SK-N-SH (cell line): ENCODE measurements around the gene LINGO4. TPM values are rescaled to one million over a fixed set of nuclear protein-coding genes. Genes with fewer than 3 reads are reported as not detected.

Experiments
- CTCF ChIA-PET: fragments of 300-600, 350-600 bp; formaldehyde crosslinking; extraction: SDS; loops from one replicate; lab custom pipeline; 2021; lab: Yijun Ruan, JAX
- POLR2A ChIA-PET: fragments of 350-600 bp; sonication (Branson Sonifier 250); formaldehyde crosslinking; extraction: SDS; loops from one replicate; lab custom pipeline; 2020; ENCODE audit warnings: antibody characterized with exemption, inconsistent platforms; lab: Yijun Ruan, JAX
- DNase-seq: peaks from one replicate; pipeline ENCODE4 v3.0.0; 2012
- H2AFZ ChIP-seq: fragments of 200-600 bp; sonication (generic); 2 replicates; pipeline ENCODE4 v1.8.1; 2016; ENCODE audit warnings: antibody characterized with exemption, mild to moderate bottlenecking, low read depth
- H3F3A ChIP-seq: fragments of 200-600 bp; sonication (generic); replicated peaks from 2 replicates; pipeline ENCODE3; 2016; ENCODE audit warnings: antibody characterized with exemption, mild to moderate bottlenecking; ENCODE audit not compliant: insufficient read depth
- H3K27ac ChIP-seq, 2 experiments: fragments of 200-500 bp in 1 of 2; fragments of 200-600 bp in 1 of 2; sonication (Bioruptor generic) in 1 of 2; sonication (generic), shearing (Covaris generic) in 1 of 2; 2 replicates each; pipeline versions ENCODE4 v1.5.1 to v1.6.1; 2014 to 2016; ENCODE audit warnings: low read depth in 2 of 2, inconsistent platforms in 1 of 2, low read length in 1 of 2, mild to moderate bottlenecking in 1 of 2, mixed read lengths in 1 of 2
- H3K27me3 ChIP-seq: fragments of 200-600 bp; sonication (generic), shearing (Covaris generic); 2 replicates; pipeline ENCODE4 v1.6.1; 2016; ENCODE audit warnings: mixed run types; ENCODE audit not compliant: insufficient read depth
- H3K36me3 ChIP-seq, 2 experiments: fragments of 200-500 bp in 1 of 2; fragments of 200-600 bp in 1 of 2; sonication (Bioruptor generic) in 1 of 2; sonication (generic) in 1 of 2; replicated peaks in 1 of 2; 2 replicates each; pipeline versions ENCODE3 to v1.5.1; 2014 to 2016; ENCODE audit warnings: low read length in 1 of 2, mild to moderate bottlenecking in 1 of 2; ENCODE audit not compliant: insufficient read depth in 2 of 2, control insufficient read depth in 1 of 2
- H3K4me1 ChIP-seq, 2 experiments: fragments of 200-500 bp in 1 of 2; fragments of 200-600 bp in 1 of 2; sonication (Bioruptor generic) in 1 of 2; sonication (generic), shearing (Covaris generic) in 1 of 2; 2 replicates each; pipeline versions ENCODE4 v1.5.1 to v1.6.1; 2014 to 2016; ENCODE audit warnings: low read depth in 1 of 2, low read length in 1 of 2, mixed run types in 1 of 2; ENCODE audit not compliant: insufficient read depth in 2 of 2, control insufficient read depth in 1 of 2
- H3K4me2 ChIP-seq: fragments of 200-600 bp; sonication (generic), shearing (Covaris generic); 2 replicates; pipeline ENCODE4 v1.6.1; 2017; ENCODE audit warnings: mixed run types
- H3K4me3 ChIP-seq, 2 experiments: fragments of 200-500 bp in 1 of 2; fragments of 200-600 bp in 1 of 2; sonication (Bioruptor generic) in 1 of 2; sonication (generic), shearing (Covaris generic) in 1 of 2; 2 replicates each; pipeline versions ENCODE4 v1.5.1 to v1.8.1; 2014 to 2016; ENCODE audit warnings: low read depth in 2 of 2, inconsistent platforms in 1 of 2, low read length in 1 of 2, mild to moderate bottlenecking in 1 of 2, mixed read lengths in 1 of 2, moderate library complexity in 1 of 2
- H3K79me2 ChIP-seq: fragments of 200-600 bp; sonication (generic); 2 replicates; pipeline ENCODE4 v1.8.1; 2017; ENCODE audit warnings: mild to moderate bottlenecking; ENCODE audit not compliant: insufficient read depth
- H3K9ac ChIP-seq: fragments of 200-600 bp; sonication (generic); 2 replicates; pipeline ENCODE4 v1.6.1; 2017; ENCODE audit warnings: mixed run types
- H3K9me2 ChIP-seq: fragments of 200-600 bp; sonication (generic); 2 replicates; pipeline ENCODE4 v1.6.1; 2017; ENCODE audit warnings: mixed run types
- H3K9me3 ChIP-seq: fragments of 200-600 bp; sonication (generic); 2 replicates; pipeline ENCODE4 v1.6.1; 2017; ENCODE audit warnings: mixed run types, mild to moderate bottlenecking, moderate library complexity
- H4K20me1 ChIP-seq: fragments of 200-600 bp; sonication (generic); 2 replicates; pipeline ENCODE4 v1.6.1; 2017; ENCODE audit warnings: mild to moderate bottlenecking, mixed run types; ENCODE audit not compliant: insufficient read depth
- ELF1 ChIP-seq: IDR thresholded peaks from 2 replicates; pipeline ENCODE4 v1.4.0; 2012
- FOXJ3 ChIP-seq: sonication (generic); formaldehyde crosslinking; IDR thresholded peaks from 2 replicates; pipeline ENCODE4 v1.5.1; 2020; ENCODE audit warnings: mild to moderate bottlenecking, missing genetic modification reagents
- FOXM1 ChIP-seq: IDR thresholded peaks from 2 replicates; pipeline ENCODE4 v1.4.0; 2012; ENCODE audit warnings: low read depth, mild to moderate bottlenecking
- GABPA ChIP-seq: IDR thresholded peaks from 2 replicates; pipeline ENCODE4 v1.4.0; 2012; ENCODE audit warnings: low read depth, mild to moderate bottlenecking
- IRF3 ChIP-seq: fragments of 150-350 bp; IDR thresholded peaks from 2 replicates; pipeline ENCODE4 v1.6.1; 2016; ENCODE audit warnings: mild to moderate bottlenecking, low read depth, low read length
- JUND ChIP-seq: IDR thresholded peaks from 2 replicates; pipeline ENCODE4 v1.4.0; 2012
- MXI1 ChIP-seq: IDR thresholded peaks from 2 replicates; pipeline ENCODE4 v1.6.1; 2012; ENCODE audit warnings: mild to moderate bottlenecking, low read depth, low read length, improper control_type of control experiment
- NRF1 ChIP-seq: IDR thresholded peaks from 2 replicates; pipeline ENCODE4 v1.6.1; 2012; ENCODE audit warnings: low read depth, mild to moderate bottlenecking, low read length
- PBX3 ChIP-seq: IDR thresholded peaks from 2 replicates; pipeline ENCODE4; 2012
- POLR2AphosphoS5 ChIP-seq: IDR thresholded peaks from 2 replicates; pipeline ENCODE4 v1.6.1; 2012; ENCODE audit warnings: low read depth, low read length
- REST ChIP-seq: IDR thresholded peaks from 2 replicates; pipeline ENCODE4 v1.6.1; 2012; ENCODE audit warnings: mild to moderate bottlenecking, low read depth, low read length, moderate library complexity
- SIN3A ChIP-seq: IDR thresholded peaks from 2 replicates; pipeline ENCODE4 v1.6.1; 2012; ENCODE audit warnings: low read depth, mild to moderate bottlenecking, low read length, moderate library complexity, borderline replicate concordance
- SMC3 ChIP-seq: IDR thresholded peaks from 2 replicates; pipeline ENCODE4 v1.6.1; 2012; ENCODE audit warnings: low read depth, low read length, improper control_type of control experiment
- TAF1 ChIP-seq: IDR thresholded peaks from 2 replicates; pipeline ENCODE4 v1.6.1; 2012; ENCODE audit warnings: low read depth, mild to moderate bottlenecking, low read length, moderate library complexity, borderline replicate concordance
- TCF12 ChIP-seq: IDR thresholded peaks from 2 replicates; pipeline ENCODE4 v1.4.0; 2012
- USF1 ChIP-seq: IDR thresholded peaks from 2 replicates; pipeline ENCODE4 v1.4.0; 2012; ENCODE audit warnings: low read depth, borderline replicate concordance
- YY1 ChIP-seq: IDR thresholded peaks from 2 replicates; pipeline ENCODE4 v1.4.0; 2012; ENCODE audit warnings: low read depth, mild to moderate bottlenecking
- ZBTB33 ChIP-seq: IDR thresholded peaks from 2 replicates; pipeline ENCODE4 v1.4.0; 2012; ENCODE audit warnings: low read depth, borderline replicate concordance
- WGBS: methylation state at CpG from one replicate; pipeline ENCODE4 v1.1.6; 2017; ENCODE audit warnings: low lambda C conversion rate; 5-methylcytosine and 5-hydroxymethylcytosine counted together
- polyA plus RNA-seq, 3 experiments: library from polyadenylated mRNA; depleted of rRNA; stranded (reverse); fragments of >200 nt; gene quantifications; 2 replicates each; pipeline ENCODE4 v1.2.3, GENCODE V29; 2012

Gene LINGO4
- polyA plus RNA-seq, 1 of the 3 experiments (the other 2 are of a cell fraction) = not detected

GRCh38 chr1:151819227-151819835 lies 14.1 kb upstream of the LINGO4 start:
- Histone ChIP-seq H3K9ac (no peak overlapping the region), H3K9me2 (no peaks in the 10 kb centered on the region), H3K9me3 (no peaks in the 10 kb centered on the region), H3K4me1 (peaks cover 0 to 46% of the 10 kb centered on the region in 2 experiments; a peak in 2 of 4 replicates), H2AFZ (no peak overlapping the region), H3K4me2 (no peak overlapping the region), H3K79me2 (no peaks in the 10 kb centered on the region), H3K4me3 (no peak overlapping the region), H3K36me3 (no peaks in the 10 kb centered on the region), H3K27ac (no peak overlapping the region; a peak in 1 of 4 replicates), H3K27me3 (peaks cover 7% of the 10 kb centered on the region; the same call in 1 of the 2 replicates), H3F3A (no peaks in the 10 kb centered on the region), H4K20me1 (no peaks in the 10 kb centered on the region)
- POLR2A ChIA-PET = no interaction called here
- no peak for DNase-seq
- CTCF ChIA-PET = interaction anchor here (1.3 to 7.8 kb wide), 5 partner anchors 17 to 226 kb away, joined by 5 to 46 read pairs (median 11); partner anchors contain the start of gene TDRKH
- no peak for TF ChIP-seq FOXM1
- no peak for TF ChIP-seq USF1
- TF ChIP-seq POLR2AphosphoS5 = no peak
- TF ChIP-seq PBX3 = no peak
- TF ChIP-seq SMC3 = no peak
- TF ChIP-seq JUND = no peak
- TF ChIP-seq ZBTB33 = no peak
- no peak for TF ChIP-seq SIN3A
- no peak for TF ChIP-seq YY1
- no peak for TF ChIP-seq REST
- no peak for TF ChIP-seq TCF12
- TF ChIP-seq TAF1 = no peak
- no peak for TF ChIP-seq ELF1
- no peak for TF ChIP-seq GABPA
- TF ChIP-seq MXI1 = no peak
- TF ChIP-seq IRF3 = no peak
- no peak for TF ChIP-seq NRF1
- TF ChIP-seq FOXJ3 (CRISPR knock-in tag) = no peak
- 62% methylated on average over 12 of the region's 12 CpGs for WGBS
